DOHH2 (cell line): ENCODE measurements around the gene TSC2.
"Not testable (repeated sequence)": the region's sequence is repeated elsewhere in the genome, so short reads cannot be mapped to it uniquely, and the experiment has no call there.

Experiments used
- H3F3A ChIP-seq: fragments of 200-600 bp; sonication (generic), shearing (Covaris generic); 2 replicates; pipeline ENCODE4 v1.6.0; 2016; ENCODE audit warnings: antibody characterized with exemption, mild to moderate bottlenecking; ENCODE audit not compliant: control insufficient read depth, insufficient read depth
- H3K27ac ChIP-seq: fragments of 200-600 bp; sonication (generic); 2 replicates; pipeline ENCODE4 v1.5.1; 2014; ENCODE audit warnings: low read depth, mild to moderate bottlenecking, low read length, moderate library complexity
- H3K27me3 ChIP-seq: fragments of 200-600 bp; sonication (generic); 2 replicates; pipeline ENCODE4 v1.6.1; 2014; ENCODE audit warnings: mild to moderate bottlenecking, low read length, mixed read lengths; ENCODE audit not compliant: control insufficient read depth
- H3K36me3 ChIP-seq: fragments of 200-600 bp; sonication (generic); 2 replicates; pipeline ENCODE4 v1.6.1; 2014; ENCODE audit warnings: mild to moderate bottlenecking, low read length, moderate library complexity, mixed read lengths; ENCODE audit not compliant: control insufficient read depth
- H3K4me1 ChIP-seq: fragments of 200-600 bp; sonication (generic); 2 replicates; pipeline ENCODE4 v1.6.1; 2014; ENCODE audit warnings: mild to moderate bottlenecking, low read length, mixed read lengths; ENCODE audit not compliant: control insufficient read depth
- H3K4me2 ChIP-seq: fragments of 200-600 bp; sonication (generic); 2 replicates; pipeline ENCODE4 v1.6.0; 2014; ENCODE audit warnings: mild to moderate bottlenecking, low read length, moderate library complexity
- H3K4me3 ChIP-seq: fragments of 200-600 bp; sonication (generic); 2 replicates; pipeline ENCODE4 v1.5.1; 2014; ENCODE audit warnings: mild to moderate bottlenecking, low read length, mixed read lengths
- H3K79me2 ChIP-seq: fragments of 200-600 bp; sonication (generic); 2 replicates; pipeline ENCODE4 v1.6.1; 2014; ENCODE audit warnings: mild to moderate bottlenecking, low read length, mixed read lengths; ENCODE audit not compliant: control insufficient read depth
- H3K9me2 ChIP-seq: fragments of 200-600 bp; sonication (generic); replicated peaks from 2 replicates; pipeline ENCODE4 v1.6.1; 2014; ENCODE audit warnings: mild to moderate bottlenecking, low read length, mixed read lengths; ENCODE audit not compliant: control insufficient read depth
- H3K9me3 ChIP-seq: fragments of 200-600 bp; sonication (generic); 2 replicates; pipeline ENCODE4 v1.6.1; 2014; ENCODE audit warnings: antibody characterized with exemption, low read length, mixed read lengths; ENCODE audit not compliant: control insufficient read depth, insufficient read depth
- H4K20me1 ChIP-seq: fragments of 200-600 bp; sonication (generic); 2 replicates; pipeline ENCODE4 v1.6.0; 2014; ENCODE audit warnings: low read depth, mild to moderate bottlenecking, antibody characterized with exemption, low read length, moderate library complexity; ENCODE audit not compliant: control insufficient read depth, insufficient read depth
- CTCF ChIP-seq: fragments of 200-600 bp; sonication (generic); IDR thresholded peaks from one replicate; pipeline ENCODE4 v1.5.1; 2014; ENCODE audit warnings: antibody characterized with exemption, mild to moderate bottlenecking, low read depth, low read length; ENCODE audit not compliant: poor library complexity, severe bottlenecking
- EZH2phosphoT487 ChIP-seq: fragments of 200-600 bp; sonication (generic); IDR thresholded peaks from 2 replicates; pipeline ENCODE4 v1.6.1; 2017; ENCODE audit warnings: borderline replicate concordance, mild to moderate bottlenecking, antibody characterized with exemption, low read length, moderate library complexity, mixed read lengths

The TSC2 gene

GRCh38 chr16:2114225-2114624, 66.4 kb downstream of the TSC2 start:
- not testable (repeated sequence) for H3K79me2 ChIP-seq, H3K27me3 ChIP-seq, H3K9me2 ChIP-seq, H3K9me3 ChIP-seq, H3F3A ChIP-seq, H3K4me2 ChIP-seq, H4K20me1 ChIP-seq, H3K27ac ChIP-seq, H3K4me1 ChIP-seq, H3K4me3 ChIP-seq, H3K36me3 ChIP-seq

- not testable (repeated sequence) for H3K27me3 ChIP-seq, H3K36me3 ChIP-seq, H3K4me2 ChIP-seq, H3K9me2 ChIP-seq, H3K4me3 ChIP-seq, H4K20me1 ChIP-seq, H3K79me2 ChIP-seq, H3F3A ChIP-seq, H3K27ac ChIP-seq, H3K4me1 ChIP-seq, H3K9me3 ChIP-seq
Observed at GRCh38 chr16:2114885-2115590, 67.3 kb downstream of the TSC2 start.

- Histone ChIP-seq H3K9me2 (no peaks in the 10 kb centered on the region), H3K4me1 (no peaks in the 10 kb centered on the region), H3K4me3 (no peak overlapping the region), H3K9me3 (no peaks in the 10 kb centered on the region), H3K79me2 (peaks cover 3% of the 10 kb centered on the region), H3K27ac (no peak overlapping the region), H4K20me1 (no peaks in the 10 kb centered on the region), H3K27me3 (no peaks in the 10 kb centered on the region), H3K36me3 (no peaks in the 10 kb centered on the region), H3F3A (no peaks in the 10 kb centered on the region), H3K4me2 (no peak overlapping the region)
- no peak for TF ChIP-seq EZH2phosphoT487
- no peak for TF ChIP-seq CTCF
Observed at GRCh38 chr16:2115591-2115973, 67.8 kb downstream of the TSC2 start.

- not testable (repeated sequence) for H4K20me1 ChIP-seq
Observed at GRCh38 chr16:2116428-2116827, 68.6 kb downstream of the TSC2 start.

GRCh38 chr16:2117341-2117740, 69.6 kb downstream of the TSC2 start:
- H3K79me2 ChIP-seq, H3K4me1 ChIP-seq, H3K4me3 ChIP-seq, H3K27ac ChIP-seq, H3K9me3 ChIP-seq, H3K36me3 ChIP-seq, H4K20me1 ChIP-seq, H3K27me3 ChIP-seq, H3K9me2 ChIP-seq, H3F3A ChIP-seq, H3K4me2 ChIP-seq: not testable (repeated sequence)

More at GRCh38 chr16:2116428-2116827, 68.6 kb downstream of the TSC2 start:
- not testable (repeated sequence) for H3K4me1 ChIP-seq, H3K27ac ChIP-seq, H3K9me2 ChIP-seq, H3K36me3 ChIP-seq, H3K9me3 ChIP-seq, H3K4me3 ChIP-seq, H3K27me3 ChIP-seq, H3K4me2 ChIP-seq, H3K79me2 ChIP-seq, H3F3A ChIP-seq

GRCh38 chr16:2117960-2118722, 70.4 kb downstream of the TSC2 start:
- H3K4me3 ChIP-seq, H3K4me2 ChIP-seq, H3K36me3 ChIP-seq, H3K4me1 ChIP-seq, H3K27ac ChIP-seq, H3F3A ChIP-seq, H3K79me2 ChIP-seq, H3K9me2 ChIP-seq, H3K27me3 ChIP-seq, H4K20me1 ChIP-seq, H3K9me3 ChIP-seq: not testable (repeated sequence)
